ENCODE data around the gene OR1I1. TPM values are rescaled to one million over a fixed set of nuclear protein-coding genes. Genes with fewer than 3 reads are reported as not detected.

The OR1I1 gene
- total RNA-seq, 1 experiment from 2014 or later, result not detected

DNA sequence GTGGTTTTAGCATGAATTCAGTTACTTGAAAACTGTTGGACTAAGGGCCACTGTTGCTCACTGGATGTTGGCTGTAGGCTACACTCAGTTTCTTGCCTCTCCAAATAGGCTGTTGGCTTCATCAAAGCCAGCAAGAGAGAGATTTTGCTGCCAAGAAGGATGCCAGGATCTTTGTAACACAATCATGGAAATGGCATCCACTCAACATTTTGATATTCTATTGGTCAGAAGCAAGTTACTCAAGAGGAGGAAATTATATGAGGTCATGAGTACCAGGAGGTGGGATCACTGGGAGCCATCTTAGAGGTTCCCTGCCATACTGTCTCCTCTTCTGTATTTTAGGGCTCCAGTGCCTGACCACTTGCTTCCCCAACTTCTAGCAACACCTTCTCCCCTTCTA, 55.8 kb downstream of the OR1I1 start (continued):
- TF ChIP-seq, protein P1, sequence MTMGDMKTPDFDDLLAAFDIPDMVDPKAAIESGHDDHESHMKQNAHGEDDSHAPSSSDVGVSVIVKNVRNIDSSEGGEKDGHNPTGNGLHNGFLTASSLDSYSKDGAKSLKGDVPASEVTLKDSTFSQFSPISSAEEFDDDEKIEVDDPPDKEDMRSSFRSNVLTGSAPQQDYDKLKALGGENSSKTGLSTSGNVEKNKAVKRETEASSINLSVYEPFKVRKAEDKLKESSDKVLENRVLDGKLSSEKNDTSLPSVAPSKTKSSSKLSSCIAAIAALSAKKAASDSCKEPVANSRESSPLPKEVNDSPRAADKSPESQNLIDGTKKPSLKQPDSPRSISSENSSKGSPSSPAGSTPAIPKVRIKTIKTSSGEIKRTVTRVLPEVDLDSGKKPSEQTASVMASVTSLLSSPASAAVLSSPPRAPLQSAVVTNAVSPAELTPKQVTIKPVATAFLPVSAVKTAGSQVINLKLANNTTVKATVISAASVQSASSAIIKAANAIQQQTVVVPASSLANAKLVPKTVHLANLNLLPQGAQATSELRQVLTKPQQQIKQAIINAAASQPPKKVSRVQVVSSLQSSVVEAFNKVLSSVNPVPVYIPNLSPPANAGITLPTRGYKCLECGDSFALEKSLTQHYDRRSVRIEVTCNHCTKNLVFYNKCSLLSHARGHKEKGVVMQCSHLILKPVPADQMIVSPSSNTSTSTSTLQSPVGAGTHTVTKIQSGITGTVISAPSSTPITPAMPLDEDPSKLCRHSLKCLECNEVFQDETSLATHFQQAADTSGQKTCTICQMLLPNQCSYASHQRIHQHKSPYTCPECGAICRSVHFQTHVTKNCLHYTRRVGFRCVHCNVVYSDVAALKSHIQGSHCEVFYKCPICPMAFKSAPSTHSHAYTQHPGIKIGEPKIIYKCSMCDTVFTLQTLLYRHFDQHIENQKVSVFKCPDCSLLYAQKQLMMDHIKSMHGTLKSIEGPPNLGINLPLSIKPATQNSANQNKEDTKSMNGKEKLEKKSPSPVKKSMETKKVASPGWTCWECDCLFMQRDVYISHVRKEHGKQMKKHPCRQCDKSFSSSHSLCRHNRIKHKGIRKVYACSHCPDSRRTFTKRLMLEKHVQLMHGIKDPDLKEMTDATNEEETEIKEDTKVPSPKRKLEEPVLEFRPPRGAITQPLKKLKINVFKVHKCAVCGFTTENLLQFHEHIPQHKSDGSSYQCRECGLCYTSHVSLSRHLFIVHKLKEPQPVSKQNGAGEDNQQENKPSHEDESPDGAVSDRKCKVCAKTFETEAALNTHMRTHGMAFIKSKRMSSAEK (CRISPR knock-in tag; IDR thresholded peaks at IDR 0.05; ENCODE audit: borderline replicate concordance), result no peak
- TF ChIP-seq JAZF1 (CRISPR knock-in tag; IDR thresholded peaks at IDR 0.05) (no peak), ZNF232 (CRISPR knock-in tag; IDR thresholded peaks at IDR 0.05) (no peak), SMAD4 (CRISPR knock-in tag; IDR thresholded peaks at IDR 0.05) (no peak)

DNA sequence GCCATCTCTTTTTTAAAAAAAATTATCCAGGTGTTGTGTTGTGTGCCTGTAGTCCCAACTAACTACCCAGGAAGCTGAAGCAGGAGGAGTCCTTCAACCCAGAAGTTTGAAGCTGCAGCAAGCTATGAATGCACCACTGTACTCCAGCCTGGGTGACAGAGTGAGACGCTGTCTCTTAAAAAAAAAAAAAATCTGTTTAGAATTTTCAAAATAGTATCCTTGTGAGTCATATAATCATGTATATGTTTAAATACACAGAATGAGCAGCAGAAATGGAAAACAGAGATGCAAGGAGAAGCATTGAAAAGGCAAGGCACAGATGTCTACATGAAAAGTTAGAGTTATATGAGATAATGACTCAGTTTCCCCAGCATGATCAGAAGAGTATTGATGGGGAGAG, 56.4 kb downstream of the OR1I1 start:
- no peaks in the 10 kb centered on the region for H3K4me1 Mint-ChIP-seq
- DNase-seq (ENCODE audit: low spot score), result no peak
- ChIA-PET CTCF (no interaction called here), POLR2A (no interaction called here)
- H3K27ac Mint-ChIP-seq, result no peak overlapping the region
- H3K4me3 Mint-ChIP-seq, result no peak overlapping the region
- peaks cover 27% of the 10 kb centered on the region for H3K9me3 Mint-ChIP-seq
- peaks cover 4% of the 10 kb centered on the region; the same call in 1 of the 2 replicates for H3K36me3 Mint-ChIP-seq
- no peak for ATAC-seq
- H3K27me3 Mint-ChIP-seq (ENCODE audit: low read depth), result peaks cover 41% of the 10 kb centered on the region
- TF ChIP-seq, protein P2, sequence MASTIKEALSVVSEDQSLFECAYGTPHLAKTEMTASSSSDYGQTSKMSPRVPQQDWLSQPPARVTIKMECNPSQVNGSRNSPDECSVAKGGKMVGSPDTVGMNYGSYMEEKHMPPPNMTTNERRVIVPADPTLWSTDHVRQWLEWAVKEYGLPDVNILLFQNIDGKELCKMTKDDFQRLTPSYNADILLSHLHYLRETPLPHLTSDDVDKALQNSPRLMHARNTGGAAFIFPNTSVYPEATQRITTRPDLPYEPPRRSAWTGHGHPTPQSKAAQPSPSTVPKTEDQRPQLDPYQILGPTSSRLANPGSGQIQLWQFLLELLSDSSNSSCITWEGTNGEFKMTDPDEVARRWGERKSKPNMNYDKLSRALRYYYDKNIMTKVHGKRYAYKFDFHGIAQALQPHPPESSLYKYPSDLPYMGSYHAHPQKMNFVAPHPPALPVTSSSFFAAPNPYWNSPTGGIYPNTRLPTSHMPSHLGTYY (CRISPR knock-in tag; IDR thresholded peaks at IDR 0.05), result no peak
- TF ChIP-seq, protein P3, sequence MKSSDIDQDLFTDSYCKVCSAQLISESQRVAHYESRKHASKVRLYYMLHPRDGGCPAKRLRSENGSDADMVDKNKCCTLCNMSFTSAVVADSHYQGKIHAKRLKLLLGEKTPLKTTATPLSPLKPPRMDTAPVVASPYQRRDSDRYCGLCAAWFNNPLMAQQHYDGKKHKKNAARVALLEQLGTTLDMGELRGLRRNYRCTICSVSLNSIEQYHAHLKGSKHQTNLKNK (CRISPR knock-in tag; IDR thresholded peaks at IDR 0.05), result no peak
- TF ChIP-seq TP53 (CRISPR knock-in tag; IDR thresholded peaks at IDR 0.05), result no peak
- no peak for TF ChIP-seq PRRX2 (CRISPR knock-in tag; IDR thresholded peaks at IDR 0.05)
- TF ChIP-seq, protein P4, sequence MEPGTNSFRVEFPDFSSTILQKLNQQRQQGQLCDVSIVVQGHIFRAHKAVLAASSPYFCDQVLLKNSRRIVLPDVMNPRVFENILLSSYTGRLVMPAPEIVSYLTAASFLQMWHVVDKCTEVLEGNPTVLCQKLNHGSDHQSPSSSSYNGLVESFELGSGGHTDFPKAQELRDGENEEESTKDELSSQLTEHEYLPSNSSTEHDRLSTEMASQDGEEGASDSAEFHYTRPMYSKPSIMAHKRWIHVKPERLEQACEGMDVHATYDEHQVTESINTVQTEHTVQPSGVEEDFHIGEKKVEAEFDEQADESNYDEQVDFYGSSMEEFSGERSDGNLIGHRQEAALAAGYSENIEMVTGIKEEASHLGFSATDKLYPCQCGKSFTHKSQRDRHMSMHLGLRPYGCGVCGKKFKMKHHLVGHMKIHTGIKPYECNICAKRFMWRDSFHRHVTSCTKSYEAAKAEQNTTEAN (CRISPR knock-in tag; IDR thresholded peaks at IDR 0.05), result no peak
- TF ChIP-seq TEAD1 (CRISPR knock-in tag; IDR thresholded peaks at IDR 0.05), result no peak
- TF ChIP-seq, protein P5, sequence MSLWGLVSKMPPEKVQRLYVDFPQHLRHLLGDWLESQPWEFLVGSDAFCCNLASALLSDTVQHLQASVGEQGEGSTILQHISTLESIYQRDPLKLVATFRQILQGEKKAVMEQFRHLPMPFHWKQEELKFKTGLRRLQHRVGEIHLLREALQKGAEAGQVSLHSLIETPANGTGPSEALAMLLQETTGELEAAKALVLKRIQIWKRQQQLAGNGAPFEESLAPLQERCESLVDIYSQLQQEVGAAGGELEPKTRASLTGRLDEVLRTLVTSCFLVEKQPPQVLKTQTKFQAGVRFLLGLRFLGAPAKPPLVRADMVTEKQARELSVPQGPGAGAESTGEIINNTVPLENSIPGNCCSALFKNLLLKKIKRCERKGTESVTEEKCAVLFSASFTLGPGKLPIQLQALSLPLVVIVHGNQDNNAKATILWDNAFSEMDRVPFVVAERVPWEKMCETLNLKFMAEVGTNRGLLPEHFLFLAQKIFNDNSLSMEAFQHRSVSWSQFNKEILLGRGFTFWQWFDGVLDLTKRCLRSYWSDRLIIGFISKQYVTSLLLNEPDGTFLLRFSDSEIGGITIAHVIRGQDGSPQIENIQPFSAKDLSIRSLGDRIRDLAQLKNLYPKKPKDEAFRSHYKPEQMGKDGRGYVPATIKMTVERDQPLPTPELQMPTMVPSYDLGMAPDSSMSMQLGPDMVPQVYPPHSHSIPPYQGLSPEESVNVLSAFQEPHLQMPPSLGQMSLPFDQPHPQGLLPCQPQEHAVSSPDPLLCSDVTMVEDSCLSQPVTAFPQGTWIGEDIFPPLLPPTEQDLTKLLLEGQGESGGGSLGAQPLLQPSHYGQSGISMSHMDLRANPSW (CRISPR knock-in tag; conservative IDR thresholded peaks at IDR 0.05; ENCODE audit: low read depth), result no peak
- no peak for TF ChIP-seq NR3C1 (CRISPR knock-in tag; conservative IDR thresholded peaks at IDR 0.05; ENCODE audit: low read depth)
- no peak for TF ChIP-seq ATF1 (CRISPR knock-in tag; IDR thresholded peaks at IDR 0.05)
- no peak for TF ChIP-seq NFATC4 (CRISPR knock-in tag; IDR thresholded peaks at IDR 0.05)
- TF ChIP-seq, protein P6, sequence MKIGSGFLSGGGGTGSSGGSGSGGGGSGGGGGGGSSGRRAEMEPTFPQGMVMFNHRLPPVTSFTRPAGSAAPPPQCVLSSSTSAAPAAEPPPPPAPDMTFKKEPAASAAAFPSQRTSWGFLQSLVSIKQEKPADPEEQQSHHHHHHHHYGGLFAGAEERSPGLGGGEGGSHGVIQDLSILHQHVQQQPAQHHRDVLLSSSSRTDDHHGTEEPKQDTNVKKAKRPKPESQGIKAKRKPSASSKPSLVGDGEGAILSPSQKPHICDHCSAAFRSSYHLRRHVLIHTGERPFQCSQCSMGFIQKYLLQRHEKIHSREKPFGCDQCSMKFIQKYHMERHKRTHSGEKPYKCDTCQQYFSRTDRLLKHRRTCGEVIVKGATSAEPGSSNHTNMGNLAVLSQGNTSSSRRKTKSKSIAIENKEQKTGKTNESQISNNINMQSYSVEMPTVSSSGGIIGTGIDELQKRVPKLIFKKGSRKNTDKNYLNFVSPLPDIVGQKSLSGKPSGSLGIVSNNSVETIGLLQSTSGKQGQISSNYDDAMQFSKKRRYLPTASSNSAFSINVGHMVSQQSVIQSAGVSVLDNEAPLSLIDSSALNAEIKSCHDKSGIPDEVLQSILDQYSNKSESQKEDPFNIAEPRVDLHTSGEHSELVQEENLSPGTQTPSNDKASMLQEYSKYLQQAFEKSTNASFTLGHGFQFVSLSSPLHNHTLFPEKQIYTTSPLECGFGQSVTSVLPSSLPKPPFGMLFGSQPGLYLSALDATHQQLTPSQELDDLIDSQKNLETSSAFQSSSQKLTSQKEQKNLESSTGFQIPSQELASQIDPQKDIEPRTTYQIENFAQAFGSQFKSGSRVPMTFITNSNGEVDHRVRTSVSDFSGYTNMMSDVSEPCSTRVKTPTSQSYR (CRISPR knock-in tag; IDR thresholded peaks at IDR 0.05), result no peak
- TF ChIP-seq KAT7 (CRISPR knock-in tag; IDR thresholded peaks at IDR 0.05; ENCODE audit: borderline replicate concordance), result no peak
- TF ChIP-seq, protein P1 (CRISPR knock-in tag; IDR thresholded peaks at IDR 0.05; ENCODE audit: borderline replicate concordance), result no peak
- no peak for TF ChIP-seq JUN (CRISPR knock-in tag; IDR thresholded peaks at IDR 0.05)
- TF ChIP-seq, protein P7, sequence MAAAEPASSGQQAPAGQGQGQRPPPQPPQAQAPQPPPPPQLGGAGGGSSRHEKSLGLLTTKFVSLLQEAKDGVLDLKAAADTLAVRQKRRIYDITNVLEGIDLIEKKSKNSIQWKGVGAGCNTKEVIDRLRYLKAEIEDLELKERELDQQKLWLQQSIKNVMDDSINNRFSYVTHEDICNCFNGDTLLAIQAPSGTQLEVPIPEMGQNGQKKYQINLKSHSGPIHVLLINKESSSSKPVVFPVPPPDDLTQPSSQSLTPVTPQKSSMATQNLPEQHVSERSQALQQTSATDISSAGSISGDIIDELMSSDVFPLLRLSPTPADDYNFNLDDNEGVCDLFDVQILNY (CRISPR knock-in tag; IDR thresholded peaks at IDR 0.05), result no peak
